A673 (cell line): ENCODE measurements around the gene MRM2.

Experiments
- EZH2 ChIP-seq: fragments of 200-600 bp; sonication (generic); IDR thresholded peaks from 2 replicates; pipeline ENCODE4 v1.6.1; 2017; ENCODE audit warnings: borderline replicate concordance, low read depth, mild to moderate bottlenecking, mixed read lengths, antibody characterized with exemption, low read length; ENCODE audit not compliant: poor library complexity, severe bottlenecking
- TF ChIP-seq, protein P1 (sequence below): fragments of 300-800, 200-600 bp; sonication (generic); conservative IDR thresholded peaks from 2 replicates; pipeline ENCODE4 v1.5.1; 2017; ENCODE audit warnings: low read depth, mild to moderate bottlenecking, antibody characterized with exemption, low read length, moderate library complexity, mixed read lengths

DNA sequence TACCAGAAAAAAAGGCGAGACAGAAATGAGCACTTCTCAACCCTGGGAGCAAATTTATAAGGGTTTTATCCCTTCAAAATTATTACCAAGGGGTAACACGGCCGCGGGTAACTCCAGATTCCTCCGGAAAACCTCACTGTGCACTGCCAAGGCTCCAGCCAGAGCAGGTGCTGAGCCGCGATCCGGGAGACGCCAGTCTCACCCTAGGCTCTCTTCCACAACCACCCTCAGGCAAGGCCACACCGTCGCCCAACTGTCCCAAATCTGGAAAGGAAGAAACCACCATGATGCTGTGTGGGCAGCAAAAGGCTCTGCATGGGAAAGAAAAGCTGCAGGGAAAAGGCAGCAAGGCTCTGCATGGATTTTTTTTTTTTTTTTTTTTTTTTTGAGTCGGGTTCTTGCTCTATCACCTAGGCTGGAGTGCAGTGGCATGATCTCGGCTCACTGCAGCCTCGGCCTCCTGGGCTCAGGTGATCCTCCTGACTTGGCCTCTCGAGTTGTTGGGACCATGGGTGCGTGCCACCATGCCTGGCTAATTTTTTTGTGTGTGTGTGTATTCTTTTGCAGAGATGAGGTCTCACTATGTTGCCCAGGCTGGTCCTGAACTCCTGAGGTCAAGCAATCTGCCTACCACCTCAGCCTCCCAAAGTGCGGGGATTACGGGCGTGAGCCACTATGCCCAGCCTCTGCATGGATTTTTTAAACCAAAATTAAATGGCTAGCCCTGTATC is 48.3 kb downstream of the MRM2 start:
- TF ChIP-seq, protein P1, sequence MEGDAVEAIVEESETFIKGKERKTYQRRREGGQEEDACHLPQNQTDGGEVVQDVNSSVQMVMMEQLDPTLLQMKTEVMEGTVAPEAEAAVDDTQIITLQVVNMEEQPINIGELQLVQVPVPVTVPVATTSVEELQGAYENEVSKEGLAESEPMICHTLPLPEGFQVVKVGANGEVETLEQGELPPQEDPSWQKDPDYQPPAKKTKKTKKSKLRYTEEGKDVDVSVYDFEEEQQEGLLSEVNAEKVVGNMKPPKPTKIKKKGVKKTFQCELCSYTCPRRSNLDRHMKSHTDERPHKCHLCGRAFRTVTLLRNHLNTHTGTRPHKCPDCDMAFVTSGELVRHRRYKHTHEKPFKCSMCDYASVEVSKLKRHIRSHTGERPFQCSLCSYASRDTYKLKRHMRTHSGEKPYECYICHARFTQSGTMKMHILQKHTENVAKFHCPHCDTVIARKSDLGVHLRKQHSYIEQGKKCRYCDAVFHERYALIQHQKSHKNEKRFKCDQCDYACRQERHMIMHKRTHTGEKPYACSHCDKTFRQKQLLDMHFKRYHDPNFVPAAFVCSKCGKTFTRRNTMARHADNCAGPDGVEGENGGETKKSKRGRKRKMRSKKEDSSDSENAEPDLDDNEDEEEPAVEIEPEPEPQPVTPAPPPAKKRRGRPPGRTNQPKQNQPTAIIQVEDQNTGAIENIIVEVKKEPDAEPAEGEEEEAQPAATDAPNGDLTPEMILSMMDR: no peak
- TF ChIP-seq EZH2: no peak
